ENCODE measurements around the gene TAF4B. TPM values are rescaled to one million over a fixed set of nuclear protein-coding genes. Genes with fewer than 3 reads are reported as not detected.
"Not testable (repeated sequence)": the region's sequence is repeated elsewhere in the genome, so short reads cannot be mapped to it uniquely, and the experiment has no call there.

The TAF4B gene
- total and polyA plus RNA-seq, 3 experiments from 2014 or later: 4.3 to 19.5 (median 18.7) TPM

GRCh38 chr18:26298107-26298506 lies 71.9 kb downstream of the TAF4B start:
- no peaks in the 10 kb centered on the region for H3K9me3 ChIP-seq (ENCODE audit: low read length)
- H3K27me3 ChIP-seq (ENCODE audit: insufficient read depth, low read length, poor library complexity, severe bottlenecking): no peaks in the 10 kb centered on the region
- Mint-ChIP-seq H3K4me1 (no peaks in the 10 kb centered on the region), H3K36me3 (peaks cover 8 to 25% (median 9%) of the 10 kb centered on the region in 3 donors), H3K27ac (peak overlapping the region in 2 of 8 donors; percentile 6 to 61), H3K27me3 (no peaks in the 10 kb centered on the region), H3K9me3 (no peaks in the 10 kb centered on the region), H3K4me3 (no peak overlapping the region)
- H3K36me3 ChIP-seq (ENCODE audit: insufficient read depth, low read length): no peaks in the 10 kb centered on the region
- H3K4me1 ChIP-seq (ENCODE audit: insufficient read depth, low read length): no peaks in the 10 kb centered on the region
- ChIA-PET CTCF (no interaction called here), POLR2A (no interaction called here)
- no peak overlapping the region for H3K27ac ChIP-seq (ENCODE audit: low read depth, low read length)
- DNase-seq: no peak
- no peak overlapping the region for H3K4me3 ChIP-seq (ENCODE audit: low read length)

GRCh38 chr18:26301681-26302080 lies 75.4 kb downstream of the TAF4B start:
- Histone ChIP-seq H3K4me1 (ENCODE audit: insufficient read depth, low read length) (no peaks in the 10 kb centered on the region), H3K27me3 (ENCODE audit: insufficient read depth, low read length, poor library complexity, severe bottlenecking) (no peaks in the 10 kb centered on the region), H3K4me3 (ENCODE audit: low read length) (no peak overlapping the region), H3K9me3 (ENCODE audit: low read length) (no peaks in the 10 kb centered on the region), H3K27ac (ENCODE audit: low read depth, low read length) (no peak overlapping the region), H3K36me3 (ENCODE audit: insufficient read depth, low read length) (no peaks in the 10 kb centered on the region)
- Mint-ChIP-seq H3K9me3 (no peaks in the 10 kb centered on the region), H3K4me3 (no peak overlapping the region), H3K27me3 (no peaks in the 10 kb centered on the region), H3K27ac (no peak overlapping the region), H3K4me1 (no peaks in the 10 kb centered on the region), H3K36me3 (peaks cover 4 to 10% (median 9%) of the 10 kb centered on the region in 3 donors)
- ChIA-PET POLR2A (no interaction called here), CTCF (no interaction called here)
- no peak for DNase-seq

GRCh38 chr18:26303222-26303621 lies 77.0 kb downstream of the TAF4B start:
- H3K27me3 Mint-ChIP-seq; H3K27me3 ChIP-seq (ENCODE audit: insufficient read depth, low read length, poor library complexity, severe bottlenecking); H3K9me3 ChIP-seq (ENCODE audit: low read length); POLR2A ChIA-PET; H3K4me3 ChIP-seq (ENCODE audit: low read length); H3K27ac Mint-ChIP-seq; H3K4me3 Mint-ChIP-seq; H3K36me3 Mint-ChIP-seq; CTCF ChIA-PET; H3K36me3 ChIP-seq (ENCODE audit: insufficient read depth, low read length); H3K4me1 ChIP-seq (ENCODE audit: insufficient read depth, low read length); H3K4me1 Mint-ChIP-seq; H3K9me3 Mint-ChIP-seq; DNase-seq; H3K27ac ChIP-seq (ENCODE audit: low read depth, low read length): not testable (repeated sequence)

- Histone ChIP-seq H3K4me3 (ENCODE audit: low read length) (no peak overlapping the region), H3K36me3 (ENCODE audit: insufficient read depth, low read length) (no peaks in the 10 kb centered on the region), H3K9me3 (ENCODE audit: low read length) (no peaks in the 10 kb centered on the region), H3K4me1 (ENCODE audit: insufficient read depth, low read length) (no peaks in the 10 kb centered on the region), H3K27me3 (ENCODE audit: insufficient read depth, low read length, poor library complexity, severe bottlenecking) (no peaks in the 10 kb centered on the region), H3K27ac (ENCODE audit: low read depth, low read length) (no peak overlapping the region)
- ChIA-PET CTCF (no interaction called here), POLR2A (no interaction called here)
- no peaks in the 10 kb centered on the region for H3K9me3 Mint-ChIP-seq
- no peak for DNase-seq
- H3K27me3 Mint-ChIP-seq: no peaks in the 10 kb centered on the region
- no peaks in the 10 kb centered on the region for H3K4me1 Mint-ChIP-seq
- H3K36me3 Mint-ChIP-seq: peaks cover 4 to 9% (median 7%) of the 10 kb centered on the region in 3 donors
- no peak overlapping the region for H3K4me3 Mint-ChIP-seq
- H3K27ac Mint-ChIP-seq: no peak overlapping the region
These were observed 78.3 kb downstream of the TAF4B start for GRCh38 chr18:26304511-26304910.

- Histone ChIP-seq H3K27ac (ENCODE audit: low read depth, low read length) (no peak overlapping the region), H3K36me3 (ENCODE audit: insufficient read depth, low read length) (no peaks in the 10 kb centered on the region), H3K27me3 (ENCODE audit: insufficient read depth, low read length, poor library complexity, severe bottlenecking) (no peaks in the 10 kb centered on the region), H3K4me3 (ENCODE audit: low read length) (no peak overlapping the region), H3K4me1 (ENCODE audit: insufficient read depth, low read length) (no peaks in the 10 kb centered on the region), H3K9me3 (ENCODE audit: low read length) (no peaks in the 10 kb centered on the region)
- Mint-ChIP-seq H3K4me1 (no peaks in the 10 kb centered on the region), H3K36me3 (peaks cover 0 to 7% (median 7%) of the 10 kb centered on the region in 3 donors), H3K27me3 (no peaks in the 10 kb centered on the region), H3K9me3 (no peaks in the 10 kb centered on the region), H3K4me3 (no peak overlapping the region), H3K27ac (no peak overlapping the region)
- DNase-seq: peak in 1 of 5 donors; percentile 7
- CTCF ChIA-PET: interaction anchor here (1.1 kb wide), 1 partner anchor 342 kb away, joined by 3 read pairs; no protein-coding TSS in a partner anchor
- POLR2A ChIA-PET: no interaction called here
These were observed 81.0 kb downstream of the TAF4B start for GRCh38 chr18:26307161-26307773.

GRCh38 chr18:26309281-26309680 lies 83.0 kb downstream of the TAF4B start:
- POLR2A ChIA-PET: interaction anchor here (0.7 kb wide), 1 partner anchor 165 kb away, joined by 4 read pairs; no protein-coding TSS in a partner anchor
- Histone ChIP-seq H3K4me3 (ENCODE audit: low read length) (no peak overlapping the region), H3K27me3 (ENCODE audit: insufficient read depth, low read length, poor library complexity, severe bottlenecking) (no peaks in the 10 kb centered on the region), H3K36me3 (ENCODE audit: insufficient read depth, low read length) (no peaks in the 10 kb centered on the region), H3K27ac (ENCODE audit: low read depth, low read length) (no peak overlapping the region), H3K9me3 (ENCODE audit: low read length) (no peaks in the 10 kb centered on the region), H3K4me1 (ENCODE audit: insufficient read depth, low read length) (no peaks in the 10 kb centered on the region)
- H3K27me3 Mint-ChIP-seq: no peaks in the 10 kb centered on the region
- H3K36me3 Mint-ChIP-seq: peaks cover 0 to 6% (median 5%) of the 10 kb centered on the region in 3 donors
- DNase-seq: no peak
- no peak overlapping the region for H3K4me3 Mint-ChIP-seq
- H3K4me1 Mint-ChIP-seq: no peaks in the 10 kb centered on the region
- H3K27ac Mint-ChIP-seq: no peak overlapping the region
- no peaks in the 10 kb centered on the region for H3K9me3 Mint-ChIP-seq
- CTCF ChIA-PET: no interaction called here

- Histone ChIP-seq H3K36me3 (ENCODE audit: insufficient read depth, low read length) (no peaks in the 10 kb centered on the region), H3K4me3 (ENCODE audit: low read length) (no peak overlapping the region), H3K27me3 (ENCODE audit: insufficient read depth, low read length, poor library complexity, severe bottlenecking) (no peaks in the 10 kb centered on the region), H3K27ac (ENCODE audit: low read depth, low read length) (no peak overlapping the region), H3K4me1 (ENCODE audit: insufficient read depth, low read length) (no peaks in the 10 kb centered on the region), H3K9me3 (ENCODE audit: low read length) (no peaks in the 10 kb centered on the region)
- Mint-ChIP-seq H3K4me3 (no peak overlapping the region), H3K27ac (peak overlapping the region in 1 of 8 donors; percentile 6), H3K36me3 (peaks cover 9 to 13% (median 11%) of the 10 kb centered on the region in 3 donors), H3K9me3 (no peaks in the 10 kb centered on the region), H3K27me3 (peaks cover 0 to 2% of the 10 kb centered on the region in 2 donors), H3K4me1 (no peaks in the 10 kb centered on the region)
- DNase-seq: no peak
- POLR2A ChIA-PET: no interaction called here
- CTCF ChIA-PET: no interaction called here
These were observed 86.0 kb downstream of the TAF4B start for GRCh38 chr18:26312199-26312598.

GRCh38 chr18:26317398-26317797 lies 91.2 kb downstream of the TAF4B start:
- no peaks in the 10 kb centered on the region for H3K27me3 ChIP-seq (ENCODE audit: insufficient read depth, low read length, poor library complexity, severe bottlenecking)
- no peak for DNase-seq
- CTCF ChIA-PET: no interaction called here
- Mint-ChIP-seq H3K9me3 (no peaks in the 10 kb centered on the region), H3K4me3 (no peak overlapping the region), H3K27me3 (peaks cover 0 to 2% of the 10 kb centered on the region in 2 donors), H3K4me1 (no peaks in the 10 kb centered on the region), H3K27ac (no peak overlapping the region), H3K36me3 (peaks cover 13 to 33% (median 30%) of the 10 kb centered on the region in 3 donors)
- H3K36me3 ChIP-seq (ENCODE audit: insufficient read depth, low read length): no peaks in the 10 kb centered on the region
- no peaks in the 10 kb centered on the region for H3K4me1 ChIP-seq (ENCODE audit: insufficient read depth, low read length)
- POLR2A ChIA-PET: no interaction called here
- H3K4me3 ChIP-seq (ENCODE audit: low read length): no peak overlapping the region
- no peak overlapping the region for H3K27ac ChIP-seq (ENCODE audit: low read depth, low read length)
- H3K9me3 ChIP-seq (ENCODE audit: low read length): no peaks in the 10 kb centered on the region

Data from CD8-positive, alpha-beta memory T cell (primary cell).